Esophagus muscularis mucosa (tissue), 4 donors: Measurements from ENCODE around the gene MVB12B.

Experiments
- EP300 ChIP-seq: sonication (generic); formaldehyde crosslinking; IDR thresholded peaks from one replicate; pipeline ENCODE4 v1.6.1; 2017; ENCODE audit warnings: antibody characterized with exemption
- POLR2A ChIP-seq: fragments of 450-650 bp; IDR thresholded peaks from one replicate; pipeline ENCODE4 v1.6.1; 2017; ENCODE audit warnings: antibody characterized with exemption, moderate library complexity, mild to moderate bottlenecking, low read depth
- POLR2AphosphoS5 ChIP-seq, 2 donors: sonication (generic); formaldehyde crosslinking; IDR thresholded peaks; one replicate each; pipeline ENCODE4 v1.6.1; 2017; ENCODE audit warnings: antibody characterized with exemption in 2 of 2
- TF ChIP-seq, protein P1 (sequence below), 3 experiments: fragments of 200-600 bp in 2 of 3; fragments of 450-650 bp in 1 of 3; sonication (generic) in 2 of 3; IDR thresholded peaks; one replicate each; pipeline ENCODE4 v1.5.1; 2017 to 2019; ENCODE audit warnings: antibody characterized with exemption in 3 of 3, mild to moderate bottlenecking in 2 of 3, moderate library complexity in 1 of 3

- TF ChIP-seq, protein P1, sequence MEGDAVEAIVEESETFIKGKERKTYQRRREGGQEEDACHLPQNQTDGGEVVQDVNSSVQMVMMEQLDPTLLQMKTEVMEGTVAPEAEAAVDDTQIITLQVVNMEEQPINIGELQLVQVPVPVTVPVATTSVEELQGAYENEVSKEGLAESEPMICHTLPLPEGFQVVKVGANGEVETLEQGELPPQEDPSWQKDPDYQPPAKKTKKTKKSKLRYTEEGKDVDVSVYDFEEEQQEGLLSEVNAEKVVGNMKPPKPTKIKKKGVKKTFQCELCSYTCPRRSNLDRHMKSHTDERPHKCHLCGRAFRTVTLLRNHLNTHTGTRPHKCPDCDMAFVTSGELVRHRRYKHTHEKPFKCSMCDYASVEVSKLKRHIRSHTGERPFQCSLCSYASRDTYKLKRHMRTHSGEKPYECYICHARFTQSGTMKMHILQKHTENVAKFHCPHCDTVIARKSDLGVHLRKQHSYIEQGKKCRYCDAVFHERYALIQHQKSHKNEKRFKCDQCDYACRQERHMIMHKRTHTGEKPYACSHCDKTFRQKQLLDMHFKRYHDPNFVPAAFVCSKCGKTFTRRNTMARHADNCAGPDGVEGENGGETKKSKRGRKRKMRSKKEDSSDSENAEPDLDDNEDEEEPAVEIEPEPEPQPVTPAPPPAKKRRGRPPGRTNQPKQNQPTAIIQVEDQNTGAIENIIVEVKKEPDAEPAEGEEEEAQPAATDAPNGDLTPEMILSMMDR (IDR thresholded peaks at IDR 0.05) = no peak
- TF ChIP-seq POLR2A = no peak
- TF ChIP-seq EP300 = no peak
- no peak for TF ChIP-seq POLR2AphosphoS5 (IDR thresholded peaks at IDR 0.05)
Observed at GRCh38 chr9:126489581-126490213, 163.1 kb downstream of the MVB12B start.
